22Rv1 (cell line): ENCODE measurements around the gene CHADL.

Source experiments
- H3K27ac ChIP-seq: fragments of 450-650 bp; 2 replicates; pipeline ENCODE4 v1.5.1; 2017
- ZFX ChIP-seq: fragments of 450-650 bp; IDR thresholded peaks from 2 replicates; pipeline ENCODE4 v1.6.1; 2017; ENCODE audit warnings: antibody characterized with exemption, borderline replicate concordance
- TF ChIP-seq, protein P1 (sequence below): fragments of 450-650 bp; IDR thresholded peaks from 2 replicates; pipeline ENCODE4 v1.5.1; 2017; ENCODE audit warnings: mild to moderate bottlenecking

The CHADL gene

GRCh38 chr22:41201141-41201540, 39.6 kb downstream of the CHADL start:
- TF ChIP-seq, protein P1, sequence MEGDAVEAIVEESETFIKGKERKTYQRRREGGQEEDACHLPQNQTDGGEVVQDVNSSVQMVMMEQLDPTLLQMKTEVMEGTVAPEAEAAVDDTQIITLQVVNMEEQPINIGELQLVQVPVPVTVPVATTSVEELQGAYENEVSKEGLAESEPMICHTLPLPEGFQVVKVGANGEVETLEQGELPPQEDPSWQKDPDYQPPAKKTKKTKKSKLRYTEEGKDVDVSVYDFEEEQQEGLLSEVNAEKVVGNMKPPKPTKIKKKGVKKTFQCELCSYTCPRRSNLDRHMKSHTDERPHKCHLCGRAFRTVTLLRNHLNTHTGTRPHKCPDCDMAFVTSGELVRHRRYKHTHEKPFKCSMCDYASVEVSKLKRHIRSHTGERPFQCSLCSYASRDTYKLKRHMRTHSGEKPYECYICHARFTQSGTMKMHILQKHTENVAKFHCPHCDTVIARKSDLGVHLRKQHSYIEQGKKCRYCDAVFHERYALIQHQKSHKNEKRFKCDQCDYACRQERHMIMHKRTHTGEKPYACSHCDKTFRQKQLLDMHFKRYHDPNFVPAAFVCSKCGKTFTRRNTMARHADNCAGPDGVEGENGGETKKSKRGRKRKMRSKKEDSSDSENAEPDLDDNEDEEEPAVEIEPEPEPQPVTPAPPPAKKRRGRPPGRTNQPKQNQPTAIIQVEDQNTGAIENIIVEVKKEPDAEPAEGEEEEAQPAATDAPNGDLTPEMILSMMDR, result no peak
- TF ChIP-seq ZFX, result no peak
- H3K27ac ChIP-seq, result no peak overlapping the region

- no peak for TF ChIP-seq ZFX
- TF ChIP-seq, protein P1, result no peak
- H3K27ac ChIP-seq, result peak overlapping the region; percentile 79
These were observed 42.6 kb downstream of the CHADL start for GRCh38 chr22:41198027-41198580.

- TF ChIP-seq, protein P1, result peak; percentile 46; the same call in 1 of the 2 replicates
- no peak for TF ChIP-seq ZFX
- peak overlapping the region; percentile 79 for H3K27ac ChIP-seq
These were observed 43.4 kb downstream of the CHADL start for GRCh38 chr22:41197038-41197972.

DNA sequence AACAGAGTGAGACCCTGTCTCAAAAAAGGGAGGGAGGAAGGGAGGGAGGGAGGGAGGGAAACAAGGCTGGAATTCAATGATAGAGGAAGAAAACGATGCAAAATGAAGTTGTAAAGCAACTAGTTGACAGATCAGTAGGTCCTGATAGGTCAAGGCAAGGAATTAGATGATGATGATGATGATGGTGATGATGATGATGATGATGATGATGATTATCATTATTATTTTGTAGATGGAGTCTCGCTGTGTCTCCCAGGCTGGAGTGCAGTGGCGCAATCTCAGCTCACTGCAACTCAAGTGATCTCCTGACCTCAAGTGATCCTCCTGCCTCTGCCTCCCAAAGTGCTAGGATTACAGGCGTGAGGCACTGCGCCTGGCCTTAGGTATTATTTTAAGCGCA, 46.9 kb downstream of the CHADL start:
- no peak for TF ChIP-seq ZFX
- TF ChIP-seq, protein P1, result no peak
- no peak overlapping the region for H3K27ac ChIP-seq

- no peak overlapping the region for H3K27ac ChIP-seq
- TF ChIP-seq ZFX, result no peak
- TF ChIP-seq, protein P1, result no peak
These were observed 49.3 kb downstream of the CHADL start for GRCh38 chr22:41191467-41191866.

- H3K27ac ChIP-seq, result no peak overlapping the region
- TF ChIP-seq, protein P1, result no peak
- no peak for TF ChIP-seq ZFX
These were observed 56.1 kb downstream of the CHADL start for GRCh38 chr22:41184679-41185078.
